Body of pancreas (tissue), 4 donors: ENCODE results near the gene CEACAM20.

Experiments used
- POLR2A ChIP-seq, 3 donors: fragments of 450-650 bp; IDR thresholded peaks; one replicate each; pipeline ENCODE4 v1.6.1; 2016; ENCODE audit warnings: antibody characterized with exemption in 3 of 3, mild to moderate bottlenecking in 2 of 3
- TF ChIP-seq, protein P1 (sequence below), 7 experiments: fragments of 450-650 bp in 4 of 7; fragments of 200-600 bp in 3 of 7; sonication (generic) in 3 of 7; IDR thresholded peaks; one replicate each; pipeline ENCODE4 v1.5.1; 2016 to 2019; ENCODE audit warnings: antibody characterized with exemption in 7 of 7

DNA sequence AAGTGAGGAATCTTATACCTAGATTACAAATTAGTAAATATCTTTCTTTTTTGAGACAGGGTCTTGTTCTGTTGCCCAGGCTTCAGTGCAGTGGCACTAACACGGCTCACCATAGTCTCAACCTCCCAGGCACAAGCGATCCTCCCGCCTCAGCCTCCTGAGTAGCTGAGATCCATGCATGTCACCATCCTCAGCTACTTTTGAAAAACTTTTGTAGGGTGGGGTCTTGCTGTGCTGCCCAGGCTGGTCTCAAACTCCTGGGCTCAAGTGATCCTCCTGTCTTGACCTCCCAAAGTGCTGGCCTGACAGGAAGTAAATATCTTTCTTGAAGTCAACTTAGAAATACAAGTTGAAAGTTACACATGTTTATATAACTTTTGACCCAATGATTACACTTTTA is 20.0 kb upstream of the CEACAM20 start:
- TF ChIP-seq, protein P1, sequence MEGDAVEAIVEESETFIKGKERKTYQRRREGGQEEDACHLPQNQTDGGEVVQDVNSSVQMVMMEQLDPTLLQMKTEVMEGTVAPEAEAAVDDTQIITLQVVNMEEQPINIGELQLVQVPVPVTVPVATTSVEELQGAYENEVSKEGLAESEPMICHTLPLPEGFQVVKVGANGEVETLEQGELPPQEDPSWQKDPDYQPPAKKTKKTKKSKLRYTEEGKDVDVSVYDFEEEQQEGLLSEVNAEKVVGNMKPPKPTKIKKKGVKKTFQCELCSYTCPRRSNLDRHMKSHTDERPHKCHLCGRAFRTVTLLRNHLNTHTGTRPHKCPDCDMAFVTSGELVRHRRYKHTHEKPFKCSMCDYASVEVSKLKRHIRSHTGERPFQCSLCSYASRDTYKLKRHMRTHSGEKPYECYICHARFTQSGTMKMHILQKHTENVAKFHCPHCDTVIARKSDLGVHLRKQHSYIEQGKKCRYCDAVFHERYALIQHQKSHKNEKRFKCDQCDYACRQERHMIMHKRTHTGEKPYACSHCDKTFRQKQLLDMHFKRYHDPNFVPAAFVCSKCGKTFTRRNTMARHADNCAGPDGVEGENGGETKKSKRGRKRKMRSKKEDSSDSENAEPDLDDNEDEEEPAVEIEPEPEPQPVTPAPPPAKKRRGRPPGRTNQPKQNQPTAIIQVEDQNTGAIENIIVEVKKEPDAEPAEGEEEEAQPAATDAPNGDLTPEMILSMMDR (IDR thresholded peaks at IDR 0.05) = no peak
- TF ChIP-seq POLR2A (IDR thresholded peaks at IDR 0.05) = no peak
